Astrocyte (in vitro differentiated cells and primary cell): ENCODE measurements around the gene TNFRSF4.

Source experiments
- EZH2 ChIP-seq: IDR thresholded peaks from 2 replicates; pipeline ENCODE4 v1.6.1; 2012; ENCODE audit warnings: mild to moderate bottlenecking, low read length, inconsistent platforms; ENCODE audit not compliant: insufficient read depth
- TF ChIP-seq, protein P1 (sequence below): IDR thresholded peaks from 2 replicates; pipeline ENCODE4 v1.5.1; 2011; ENCODE audit warnings: low read depth, mild to moderate bottlenecking, inconsistent platforms, low read length, moderate library complexity; ENCODE audit not compliant: insufficient read depth

GRCh38 chr1:1228596-1229321 lies 14.8 kb upstream of the TNFRSF4 start:
- TF ChIP-seq EZH2 = no peak
- TF ChIP-seq, protein P1, sequence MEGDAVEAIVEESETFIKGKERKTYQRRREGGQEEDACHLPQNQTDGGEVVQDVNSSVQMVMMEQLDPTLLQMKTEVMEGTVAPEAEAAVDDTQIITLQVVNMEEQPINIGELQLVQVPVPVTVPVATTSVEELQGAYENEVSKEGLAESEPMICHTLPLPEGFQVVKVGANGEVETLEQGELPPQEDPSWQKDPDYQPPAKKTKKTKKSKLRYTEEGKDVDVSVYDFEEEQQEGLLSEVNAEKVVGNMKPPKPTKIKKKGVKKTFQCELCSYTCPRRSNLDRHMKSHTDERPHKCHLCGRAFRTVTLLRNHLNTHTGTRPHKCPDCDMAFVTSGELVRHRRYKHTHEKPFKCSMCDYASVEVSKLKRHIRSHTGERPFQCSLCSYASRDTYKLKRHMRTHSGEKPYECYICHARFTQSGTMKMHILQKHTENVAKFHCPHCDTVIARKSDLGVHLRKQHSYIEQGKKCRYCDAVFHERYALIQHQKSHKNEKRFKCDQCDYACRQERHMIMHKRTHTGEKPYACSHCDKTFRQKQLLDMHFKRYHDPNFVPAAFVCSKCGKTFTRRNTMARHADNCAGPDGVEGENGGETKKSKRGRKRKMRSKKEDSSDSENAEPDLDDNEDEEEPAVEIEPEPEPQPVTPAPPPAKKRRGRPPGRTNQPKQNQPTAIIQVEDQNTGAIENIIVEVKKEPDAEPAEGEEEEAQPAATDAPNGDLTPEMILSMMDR = no peak
